Measurements from ENCODE around the gene GAREM1. TPM values are rescaled to one million over a fixed set of nuclear protein-coding genes. Genes with fewer than 3 reads are reported as not detected.

GAREM1 gene
- total and polyA plus RNA-seq, 2 donors (not counting 3 experiments of a cell fraction or from before 2014, with no cell fraction given) = 0.69 to 1.0 TPM

- Histone ChIP-seq H3K4me2 (ENCODE audit: insufficient read depth, low read length) (no peak overlapping the region), H3K36me3 (ENCODE audit: control insufficient read depth in 2 of 2, extremely low read depth in 1 of 2, insufficient read depth in 2 of 2, low read length in 2 of 2) (no peaks in the 10 kb centered on the region), H3K9ac (replicated peaks; ENCODE audit: extremely low read depth, insufficient read depth, low read length) (no peak overlapping the region), H3K27me3 (ENCODE audit: control insufficient read depth in 2 of 2, insufficient read depth in 2 of 2, low read length in 2 of 2) (no peaks in the 10 kb centered on the region), H3K79me2 (ENCODE audit: control insufficient read depth, insufficient read depth, low read length) (no peaks in the 10 kb centered on the region), H4K20me1 (replicated peaks; ENCODE audit: control insufficient read depth, extremely low read depth, insufficient read depth, low read length) (no peaks in the 10 kb centered on the region), H3K4me1 (ENCODE audit: control insufficient read depth, extremely low read depth, insufficient read depth, low read length) (no peaks in the 10 kb centered on the region), H2AFZ (ENCODE audit: low read depth, low read length) (no peak overlapping the region), H3K4me3 (replicated peaks in 1 of 3; ENCODE audit: insufficient read depth in 1 of 3, low read depth in 1 of 3, low read length in 3 of 3) (no peak overlapping the region), H3K27ac (ENCODE audit: insufficient read depth, low read depth, low read length) (no peak overlapping the region), H3K9me3 (replicated peaks; ENCODE audit: control insufficient read depth, insufficient read depth, low read length) (no peaks in the 10 kb centered on the region), H3K9me1 (replicated peaks; ENCODE audit: control insufficient read depth, extremely low read depth, insufficient read depth, low read length) (no peaks in the 10 kb centered on the region)
- POLR2A ChIA-PET = no interaction called here
- DNase-seq (ENCODE audit: low read depth, low spot score) (no peak), FAIRE-seq (no peak)
- intact Hi-C loops (cut with micrococcal nuclease) = no loop called here
- dilution Hi-C loops (cut with MboI; ENCODE audit: extremely low pct_ligation_motif_present, low sequenced_read_pairs) = no loop called here
- no TSS peak for BruUV-seq (replicated peaks)
- TF ChIP-seq GATA2 (IDR thresholded peaks at IDR 0.05; ENCODE audit: insufficient read depth, insufficient read length, low read depth, low read length) (no peak), MYC (IDR thresholded peaks at IDR 0.05; ENCODE audit: low read depth, low read length) (no peak), EZH2 (IDR thresholded peaks at IDR 0.05; ENCODE audit: borderline replicate concordance, low read depth, low read length, severe bottlenecking) (no peak), FOS (IDR thresholded peaks at IDR 0.05; ENCODE audit: borderline replicate concordance, insufficient read depth, low read length) (no peak), JUN (IDR thresholded peaks at IDR 0.05; ENCODE audit: borderline replicate concordance, insufficient read depth, insufficient read length, low read depth) (no peak), POLR2AphosphoS5 (IDR thresholded peaks at IDR 0.05; ENCODE audit: insufficient read depth, low read depth, low read length) (no peak), CTCF (IDR thresholded peaks at IDR 0.05; ENCODE audit: extremely low read depth in 1 of 2, insufficient read depth in 1 of 2, low read depth in 1 of 2, low read length in 2 of 2) (no peak), MAX (IDR thresholded peaks at IDR 0.05; ENCODE audit: insufficient read depth, insufficient read length) (no peak), POLR2A (IDR thresholded peaks at IDR 0.05; ENCODE audit: low read depth, low read length) (no peak)
- CTCF ChIA-PET = interaction anchor here (1.2 kb wide), 1 partner anchor 104 kb away, joined by 3 read pairs; the partner anchor contains the start of gene GAREM1
These were observed 103.8 kb downstream of the GAREM1 start for GRCh38 chr18:32366586-32367538.

All from endothelial cell of umbilical vein (primary cell).